ENCODE results near the gene EMC9.
A peak's percentile ranks its signal among the peaks of the same experiment; 100 is the strongest.

EMC9 gene, protein sequence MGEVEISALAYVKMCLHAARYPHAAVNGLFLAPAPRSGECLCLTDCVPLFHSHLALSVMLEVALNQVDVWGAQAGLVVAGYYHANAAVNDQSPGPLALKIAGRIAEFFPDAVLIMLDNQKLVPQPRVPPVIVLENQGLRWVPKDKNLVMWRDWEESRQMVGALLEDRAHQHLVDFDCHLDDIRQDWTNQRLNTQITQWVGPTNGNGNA

DNA sequence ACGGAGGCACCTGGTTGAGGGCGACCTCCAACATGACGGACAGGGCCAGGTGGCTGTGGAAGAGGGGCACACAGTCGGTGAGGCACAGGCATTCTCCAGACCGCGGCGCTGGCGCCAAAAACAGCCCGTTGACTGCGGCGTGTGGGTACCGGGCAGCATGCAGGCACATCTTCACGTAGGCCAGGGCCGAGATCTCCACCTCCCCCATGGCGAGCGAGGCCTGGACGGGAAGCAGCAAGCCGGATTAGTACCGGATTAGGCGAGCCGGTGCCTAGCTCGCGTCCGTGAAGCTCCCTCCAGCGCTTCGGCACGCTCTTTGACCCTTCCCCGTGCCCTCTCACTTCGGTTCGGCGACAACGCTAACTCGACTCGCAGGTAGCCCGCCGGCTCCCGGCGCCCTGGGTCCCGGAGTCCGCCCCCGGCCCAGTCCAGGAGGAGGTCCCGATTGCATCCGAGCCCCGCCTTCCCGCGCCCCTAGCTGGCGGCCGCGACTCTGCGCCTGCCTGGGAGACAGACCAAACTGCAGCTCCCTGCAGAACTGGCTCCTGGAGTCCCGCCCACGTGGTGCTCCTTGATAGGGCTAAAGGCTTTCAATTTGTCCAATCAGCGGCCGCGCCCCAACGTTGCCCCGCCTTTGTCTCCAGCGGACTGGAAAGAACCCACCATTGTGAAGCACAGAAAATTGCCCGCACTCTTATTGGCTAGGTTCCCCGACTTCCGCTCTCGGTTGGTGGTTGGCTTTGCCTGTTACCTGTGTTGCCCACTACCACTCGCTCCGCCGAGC, at the start of gene EMC9:
Gene EMC9 (minus strand): TSS at position 495 of the 784 bp plus-strand sequence. CDS start 287 bp downstream, at position 208.
- DNase-seq (ENCODE audit: low read depth in 2 of 2) = peak; percentile 99 to 100

DNA sequence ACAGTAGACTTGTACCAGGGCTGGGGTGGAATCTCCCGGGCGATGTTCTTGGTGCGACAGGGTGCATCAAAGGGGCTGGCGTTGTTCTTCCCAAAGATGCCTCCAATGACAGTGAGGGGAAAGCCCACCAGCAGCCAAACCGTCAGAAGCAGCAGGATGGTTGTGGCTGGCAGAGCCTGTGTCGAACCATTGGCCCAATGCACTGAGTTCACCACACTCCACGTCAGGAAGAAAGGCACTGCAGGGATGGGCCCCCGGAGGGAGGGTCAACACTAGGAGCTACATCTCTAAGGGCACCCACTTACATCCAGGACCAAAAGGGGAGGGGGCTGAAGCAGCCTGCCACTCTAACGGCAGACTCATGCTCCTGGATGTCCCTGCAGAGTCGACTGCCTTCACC, 49.0 kb upstream of the EMC9 start:
- DNase-seq (ENCODE audit: low read depth in 2 of 2) = no peak

DNA sequence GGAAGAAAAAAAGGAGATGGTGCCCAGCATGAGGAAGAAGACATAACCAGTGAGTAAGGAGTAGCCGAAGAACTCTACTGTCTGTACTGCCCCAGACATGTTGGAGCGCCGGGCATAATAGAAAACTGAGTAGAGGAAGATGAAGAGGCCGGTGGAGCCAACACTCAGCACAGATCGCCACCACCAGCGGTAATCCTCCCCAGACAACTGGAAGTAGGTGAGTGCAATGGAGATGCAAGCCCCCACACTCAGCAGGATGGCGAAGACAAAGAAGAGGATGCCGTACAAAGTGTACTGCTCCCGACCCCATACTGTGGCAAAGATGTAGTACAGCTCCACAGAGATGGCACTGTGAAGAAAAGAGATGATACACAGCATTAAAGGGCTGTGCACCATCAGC, 48.1 kb upstream of the EMC9 start:
- DNase-seq (ENCODE audit: low read depth in 2 of 2) = no peak

DNA sequence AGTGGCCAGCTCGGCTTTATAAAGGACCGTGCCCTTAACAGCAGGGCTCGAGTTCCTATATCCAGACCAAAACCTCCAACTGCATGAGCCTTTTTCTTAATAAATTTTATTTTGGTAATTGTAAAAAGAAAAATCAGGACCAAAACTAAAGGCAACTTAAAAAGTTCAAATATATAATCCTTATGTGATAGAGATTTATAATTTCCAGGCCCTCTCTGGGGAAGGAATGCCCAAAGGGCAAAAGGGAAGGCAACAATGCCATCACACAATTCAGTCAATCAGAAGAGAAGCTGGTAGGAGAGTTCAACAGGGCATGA, 47.6 kb upstream of the EMC9 start:
- no peak for DNase-seq (ENCODE audit: low read depth in 2 of 2)

DNA sequence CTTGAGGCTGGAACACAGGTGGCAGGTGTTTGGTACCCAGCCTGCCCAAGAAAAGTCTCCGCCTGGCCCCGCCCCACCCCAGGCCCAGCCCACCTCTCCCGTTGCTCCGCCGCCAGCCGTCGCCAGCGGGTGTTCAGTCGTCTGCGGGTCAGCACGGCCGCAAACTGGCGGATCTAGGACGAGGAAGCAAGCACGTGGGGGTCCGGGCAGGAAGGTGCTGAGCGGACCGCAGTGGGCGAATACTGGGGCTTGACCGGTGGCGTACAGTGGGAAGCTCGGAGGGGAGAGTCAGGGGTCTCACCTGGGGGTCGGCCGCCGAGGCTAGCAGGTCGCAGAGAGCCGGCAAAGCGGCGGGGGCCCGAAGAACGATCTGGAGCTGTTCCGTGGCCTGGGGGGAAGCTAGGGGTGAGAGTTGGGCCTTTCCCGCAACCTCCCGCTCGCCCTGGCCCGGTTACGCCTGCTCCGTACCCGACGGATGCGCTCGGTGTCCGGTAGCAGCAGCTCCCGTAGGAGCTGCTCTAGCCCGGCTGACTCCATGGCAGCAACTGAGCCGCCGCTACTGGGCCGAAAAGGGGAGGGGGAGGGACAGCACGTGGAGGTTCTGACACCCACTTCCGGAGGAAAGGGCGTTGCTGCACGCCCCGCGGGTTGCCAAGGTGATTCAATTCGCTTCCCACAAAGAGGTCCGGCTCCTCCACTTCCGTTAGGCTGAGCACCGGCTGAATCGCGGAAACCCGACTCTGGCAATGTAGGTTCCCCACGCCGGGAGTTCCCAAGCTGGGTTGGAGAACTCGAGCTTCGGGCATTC, 47.1 kb upstream of the EMC9 start, which contains the start of gene IPO4:
Gene IPO4 (minus strand): TSS at position 566 of the 808 bp plus-strand sequence. CDS start 29 bp downstream, at position 537.
- peak; percentile 94 to 95 for DNase-seq (ENCODE audit: low read depth in 2 of 2)

DNA sequence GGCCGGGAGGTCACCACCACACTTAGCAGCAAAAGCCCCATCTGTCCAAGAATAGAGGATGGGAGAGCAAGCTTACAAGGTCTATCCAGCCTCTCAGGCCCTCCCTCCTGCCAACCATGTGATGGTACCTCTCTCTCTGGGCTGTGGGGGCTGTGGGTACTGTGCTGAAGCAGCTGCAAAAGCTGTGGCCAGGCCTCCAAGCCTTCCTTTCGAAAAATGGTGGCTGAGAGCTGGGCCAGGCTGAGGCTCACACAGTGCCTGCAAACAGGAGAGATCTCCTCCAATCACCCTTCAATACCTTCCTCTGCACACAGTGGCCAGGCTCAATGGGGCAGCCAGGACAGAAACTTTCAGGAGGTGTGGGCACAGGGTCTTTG, 46.1 kb upstream of the EMC9 start:
- DNase-seq (ENCODE audit: low read depth in 2 of 2) = no peak

DNA sequence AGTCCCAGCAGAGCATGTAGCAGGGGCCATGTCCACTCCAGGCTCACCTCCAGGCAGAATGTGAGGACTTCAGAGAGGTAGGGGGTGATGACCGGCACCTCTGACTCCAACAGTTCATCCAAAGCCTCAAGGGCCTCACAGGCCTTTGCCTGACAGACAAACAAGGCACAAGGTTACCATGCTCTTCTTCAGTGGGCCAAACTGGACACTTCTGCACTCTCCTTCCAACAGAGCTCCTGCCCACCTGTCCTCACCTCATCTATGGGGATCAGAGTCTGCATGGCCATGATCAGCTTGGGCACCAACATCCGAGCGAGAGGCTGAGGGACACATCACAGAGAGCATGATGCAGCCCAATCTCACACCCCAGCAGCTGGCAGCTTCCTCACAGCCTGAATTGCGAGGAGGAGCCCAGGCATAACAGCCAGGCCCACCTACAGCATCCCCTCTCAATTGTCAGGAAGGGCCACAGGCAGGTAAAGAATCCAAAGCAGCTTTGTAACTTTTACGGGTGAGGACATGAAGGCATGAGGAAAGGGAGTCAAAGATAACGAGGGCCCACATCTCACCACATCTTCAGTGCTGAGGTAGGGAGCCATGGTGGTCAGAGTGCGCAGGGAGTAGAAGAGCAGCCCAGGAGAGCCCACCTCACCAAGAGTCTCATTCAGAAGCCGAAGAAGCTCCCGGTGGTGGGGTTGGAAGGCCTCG, 45.6 kb upstream of the EMC9 start:
- DNase-seq (ENCODE audit: low read depth in 2 of 2) = no peak

DNA sequence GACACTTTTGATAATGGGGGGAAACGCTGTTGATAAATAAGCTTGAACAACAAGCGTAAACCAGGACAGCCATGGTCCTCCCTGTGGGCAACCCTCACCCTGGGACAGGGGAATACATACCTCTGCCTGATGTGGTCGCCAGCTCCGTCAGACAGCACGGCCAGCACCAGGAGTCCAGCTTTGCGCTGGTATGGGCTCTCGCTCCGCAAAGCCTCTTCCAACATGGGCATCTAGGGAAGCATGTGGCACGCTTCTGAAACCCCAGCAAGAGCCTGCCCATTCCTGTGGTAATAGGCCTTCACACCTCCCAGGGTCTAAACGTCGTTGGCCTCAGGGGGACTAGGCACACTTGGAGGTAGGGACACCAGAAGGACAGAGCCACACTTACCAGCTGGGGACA, 44.4 kb upstream of the EMC9 start:
- DNase-seq (ENCODE audit: low read depth in 2 of 2) = no peak

DNA sequence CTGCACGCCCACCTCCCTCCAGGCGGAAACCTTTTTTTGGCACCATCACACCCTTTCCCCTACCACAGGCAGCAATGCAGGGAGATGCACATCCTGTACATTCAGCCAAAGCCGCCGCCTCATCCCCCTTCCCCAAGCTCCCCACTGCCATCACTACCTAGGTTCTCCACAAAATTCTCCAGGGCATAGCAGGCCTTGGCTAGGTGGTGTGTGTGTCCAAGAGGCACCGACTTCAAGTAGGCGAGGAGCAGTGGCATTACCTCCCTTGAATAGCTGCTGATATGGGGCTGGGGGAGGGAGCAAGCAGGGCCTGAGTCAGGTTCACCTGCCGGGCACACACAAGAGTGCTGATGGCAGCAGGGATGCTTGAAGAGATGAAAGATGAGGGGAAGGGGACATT, 43.6 kb upstream of the EMC9 start:
- no peak for DNase-seq (ENCODE audit: low read depth in 2 of 2)

DNA sequence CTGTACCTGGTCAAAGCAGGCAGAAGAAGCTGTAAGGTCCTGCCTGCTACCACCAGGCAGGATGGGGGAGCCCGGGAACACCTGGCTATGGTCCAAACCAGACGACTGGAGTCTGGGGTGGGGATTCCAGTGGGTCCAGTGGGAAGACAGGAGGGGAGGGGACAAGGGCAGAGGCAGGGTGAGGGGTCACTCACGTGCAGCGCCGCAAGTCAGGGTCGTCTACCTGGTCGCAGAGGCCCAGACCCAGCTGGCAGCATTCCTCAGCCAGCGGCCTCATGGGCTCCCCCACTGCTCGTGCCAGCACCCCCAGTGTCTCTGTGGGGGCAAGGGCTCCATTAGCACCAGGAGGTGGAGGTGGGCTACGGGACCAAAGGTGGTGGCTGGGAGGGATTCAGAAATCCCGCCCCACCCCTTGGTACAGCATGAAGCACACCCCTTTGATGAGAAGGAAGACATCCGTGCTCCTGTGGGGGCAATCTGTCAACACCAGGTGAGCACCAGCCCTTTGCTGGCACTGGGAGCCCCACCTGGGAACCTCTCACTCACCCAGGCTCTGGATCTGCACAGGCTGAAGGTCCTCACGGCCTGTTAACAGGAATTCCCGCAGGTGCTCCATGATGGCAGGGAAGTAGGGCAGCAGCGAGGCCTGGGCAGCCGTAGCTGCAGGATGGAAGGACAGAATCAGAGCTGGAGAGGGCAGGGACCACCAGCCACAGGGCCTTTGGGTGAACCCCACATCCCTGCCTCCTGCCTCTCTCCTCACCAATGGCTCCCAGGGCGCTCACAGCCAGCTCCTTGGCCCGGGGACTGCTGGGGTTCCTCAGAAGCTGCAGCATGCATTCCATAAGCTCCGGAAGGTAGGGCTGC, 42.9 kb upstream of the EMC9 start:
- DNase-seq (ENCODE audit: low read depth in 2 of 2) = no peak

DNA sequence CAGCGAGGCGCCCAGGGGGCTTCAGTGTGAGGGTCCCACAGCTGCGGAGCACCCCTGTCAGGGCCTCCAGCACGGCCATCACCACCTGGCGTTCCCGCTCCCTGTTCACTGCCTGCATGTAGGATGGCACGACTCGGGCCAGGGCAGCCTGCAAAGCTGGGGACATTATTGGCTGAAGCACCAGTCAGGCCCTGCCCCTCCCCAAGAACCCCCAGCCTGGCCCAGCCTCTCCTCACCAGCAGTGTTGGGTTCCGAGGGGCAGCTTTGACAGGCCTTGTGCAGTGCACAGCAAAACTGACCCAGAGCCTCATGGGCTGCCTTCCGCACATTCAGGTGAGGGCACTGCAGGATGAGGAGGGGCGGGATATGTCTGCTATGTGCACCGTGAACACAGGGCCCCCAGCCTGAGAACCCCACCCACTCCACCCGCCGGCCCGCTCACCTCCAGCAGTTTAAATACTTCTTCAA, 41.7 kb upstream of the EMC9 start:
- no peak for DNase-seq (ENCODE audit: low read depth in 2 of 2)

DNA sequence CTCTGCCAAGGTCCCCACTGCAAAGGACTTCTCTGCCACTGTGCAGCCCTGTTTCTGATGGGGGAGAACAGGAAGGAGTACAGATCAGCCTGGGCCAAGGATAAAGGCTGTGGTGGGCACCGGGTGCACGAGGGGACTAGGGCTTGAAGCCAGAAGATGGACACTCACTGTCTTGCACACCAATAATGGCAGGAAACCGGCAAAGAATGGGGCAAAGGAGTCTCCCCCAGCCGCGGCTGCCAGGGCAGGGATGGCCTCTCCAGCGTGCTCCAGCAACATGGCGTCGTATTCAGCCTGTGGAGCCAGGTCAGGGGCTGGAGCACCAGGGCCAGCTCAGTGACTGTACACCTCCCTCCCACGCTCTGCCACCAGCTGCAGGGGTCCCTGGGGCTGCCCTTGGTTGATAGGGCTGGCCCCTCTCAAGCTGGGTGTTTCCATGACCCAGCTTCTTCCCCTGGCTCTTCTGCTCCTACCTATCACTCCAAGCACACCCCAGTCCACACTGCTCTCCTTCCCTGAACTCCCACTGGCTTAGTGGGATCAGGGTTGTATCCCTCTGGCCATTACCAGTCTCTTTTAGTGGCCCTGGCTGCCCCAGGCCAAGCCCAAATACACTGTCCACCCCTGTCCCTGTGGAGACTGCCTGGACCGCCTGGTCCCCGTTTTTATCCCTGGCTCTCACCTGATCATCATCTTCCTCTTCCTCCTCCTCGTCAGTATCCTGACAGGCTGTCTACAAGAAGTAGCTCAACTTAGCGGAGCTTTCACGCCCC, 40.9 kb upstream of the EMC9 start:
- DNase-seq (ENCODE audit: low read depth in 2 of 2) = no peak

DNA sequence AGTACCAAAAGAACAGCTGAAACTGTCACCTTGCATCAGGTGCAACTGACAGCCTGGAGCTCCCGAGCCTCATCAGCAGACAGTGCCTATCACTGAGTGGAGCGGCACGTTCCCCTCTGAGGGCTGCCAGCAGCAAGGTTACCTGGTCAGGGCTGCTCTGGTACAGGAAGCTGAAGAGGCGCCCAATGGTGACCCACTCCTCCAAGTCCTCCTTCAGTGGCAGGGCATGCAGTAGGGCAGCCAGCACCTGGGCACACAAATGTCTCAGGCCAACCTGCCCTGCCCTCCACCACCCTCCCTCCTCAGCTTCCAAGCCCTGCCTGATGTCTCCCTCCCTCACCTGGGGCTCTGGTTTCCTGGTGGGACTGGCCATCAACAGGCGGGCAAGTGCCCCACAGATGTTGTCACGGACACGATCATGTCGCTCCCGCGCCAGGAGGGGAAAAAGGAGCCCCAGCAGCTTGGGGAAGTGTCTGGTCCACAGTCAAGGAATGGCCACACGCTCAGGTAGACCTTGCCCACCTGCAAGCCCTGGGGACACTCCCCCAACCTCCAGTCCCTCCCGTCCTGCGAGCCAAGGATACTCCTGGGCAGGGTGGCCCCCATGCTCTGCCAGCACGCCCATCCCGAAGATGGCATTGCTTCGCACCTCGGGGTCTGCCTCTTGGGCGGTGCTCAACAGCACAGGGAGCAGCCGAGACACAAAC, 40.1 kb upstream of the EMC9 start:
- no peak for DNase-seq (ENCODE audit: low read depth in 2 of 2)

DNA sequence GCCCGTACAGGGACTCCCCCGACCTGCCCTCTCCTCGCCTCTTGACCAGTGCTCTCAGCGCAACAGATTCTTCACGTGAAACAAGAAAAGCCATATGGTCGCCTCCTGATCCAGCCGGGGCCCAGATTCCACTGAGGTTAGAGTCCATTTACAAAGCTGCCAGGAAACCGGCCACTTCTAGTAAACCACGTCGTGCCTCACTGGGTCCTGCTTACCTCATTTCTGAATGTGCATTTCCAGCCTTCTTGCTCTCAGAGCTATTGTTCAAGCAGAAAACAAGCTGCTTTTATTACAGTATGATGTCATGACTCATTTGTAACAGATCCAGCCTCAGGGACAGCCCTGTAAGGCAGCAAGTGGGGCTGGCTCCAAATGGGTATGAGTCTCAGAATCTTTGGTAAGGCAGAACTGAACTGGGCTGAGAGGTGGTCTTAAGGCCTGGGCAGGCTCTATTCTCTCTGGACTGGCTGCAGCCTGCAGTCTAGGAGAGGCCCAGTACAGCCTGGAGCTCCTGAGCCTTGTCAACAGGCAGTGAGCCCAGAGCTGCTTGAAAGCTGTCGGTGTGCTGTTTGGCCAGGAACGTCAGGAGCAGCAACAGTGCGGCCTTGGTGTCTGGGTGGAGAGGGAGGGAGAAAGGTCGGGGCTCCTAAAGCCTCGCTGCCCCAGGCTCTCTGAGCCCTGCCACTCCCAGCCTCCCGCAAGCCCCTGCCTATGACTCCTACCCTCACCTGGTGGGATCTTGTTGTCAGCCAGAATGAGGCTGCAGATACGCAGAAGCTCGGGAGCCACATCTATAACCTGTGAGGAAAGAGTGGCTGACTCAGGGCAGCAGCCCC, 38.8 kb upstream of the EMC9 start:
- DNase-seq (ENCODE audit: low read depth in 2 of 2) = no peak

DNA sequence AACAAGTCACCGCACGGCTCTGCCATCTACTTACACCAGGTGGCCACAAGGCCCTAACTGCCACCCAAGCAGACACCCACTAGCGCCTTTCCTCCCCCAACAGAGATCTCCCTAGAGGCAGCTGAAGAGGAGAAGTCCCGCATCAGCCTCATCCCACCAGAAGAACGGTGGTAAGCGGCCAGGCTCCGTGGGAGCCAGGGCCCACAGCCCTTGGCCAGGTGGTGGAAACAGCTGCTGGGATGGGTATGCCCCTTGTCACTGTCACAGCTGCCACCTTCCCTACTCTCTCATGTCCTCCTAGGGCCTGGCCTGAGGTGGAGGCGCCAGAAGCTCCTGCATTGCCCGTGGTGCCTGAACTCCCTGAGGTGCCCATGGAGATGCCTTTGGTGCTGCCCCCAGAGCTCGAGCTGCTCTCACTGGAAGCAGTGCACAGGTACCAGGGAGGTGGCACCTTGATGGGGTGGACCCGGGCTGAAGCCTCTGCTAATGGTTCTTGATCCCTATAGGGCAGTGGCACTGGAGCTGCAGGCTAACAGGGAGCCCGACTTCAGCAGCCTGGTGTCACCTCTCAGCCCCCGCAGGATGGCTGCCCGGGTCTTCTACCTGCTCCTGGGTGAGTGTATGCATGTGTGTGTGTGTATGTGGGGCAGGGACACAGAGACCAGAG, 38.0 kb upstream of the EMC9 start:
- DNase-seq (ENCODE audit: low read depth in 2 of 2) = no peak

DNA sequence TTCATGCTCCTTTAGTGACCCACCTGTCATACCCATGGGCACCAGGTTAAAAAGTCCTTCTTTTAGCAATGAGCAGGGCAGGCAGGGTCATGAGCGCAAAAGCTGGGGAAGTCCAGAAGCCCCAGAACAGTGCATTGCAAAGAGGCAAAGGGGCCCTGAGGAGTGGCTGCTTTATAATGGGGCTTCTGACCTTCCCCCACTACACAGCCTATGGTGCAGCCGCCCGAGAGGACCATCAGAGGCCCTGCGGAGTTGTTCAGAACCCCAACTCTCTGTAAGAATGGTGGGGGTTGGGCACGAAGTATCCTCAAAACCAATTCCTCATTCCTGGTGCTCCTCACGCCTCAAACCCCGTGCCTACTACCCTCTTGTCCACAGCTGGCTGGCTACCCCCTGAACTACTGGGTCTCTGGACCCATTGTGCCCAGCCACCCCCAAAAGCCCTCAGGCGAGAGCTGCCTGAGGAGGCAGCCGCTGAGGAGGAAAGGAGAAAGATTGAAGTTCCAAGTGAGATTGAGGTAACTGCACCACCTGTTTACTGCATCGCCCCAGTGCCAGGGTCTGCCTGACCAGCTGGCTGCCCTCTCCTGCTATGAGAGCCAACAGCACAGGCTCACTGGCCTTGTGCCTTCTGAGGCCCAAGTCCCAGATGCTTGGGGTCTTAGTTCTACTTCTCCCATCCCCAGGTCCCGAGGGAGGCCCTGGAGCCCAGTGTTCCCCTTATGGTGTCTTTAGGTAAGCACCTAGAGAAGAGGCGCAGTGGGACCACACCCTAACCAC, 37.2 kb upstream of the EMC9 start:
- no peak for DNase-seq (ENCODE audit: low read depth in 2 of 2)

DNA sequence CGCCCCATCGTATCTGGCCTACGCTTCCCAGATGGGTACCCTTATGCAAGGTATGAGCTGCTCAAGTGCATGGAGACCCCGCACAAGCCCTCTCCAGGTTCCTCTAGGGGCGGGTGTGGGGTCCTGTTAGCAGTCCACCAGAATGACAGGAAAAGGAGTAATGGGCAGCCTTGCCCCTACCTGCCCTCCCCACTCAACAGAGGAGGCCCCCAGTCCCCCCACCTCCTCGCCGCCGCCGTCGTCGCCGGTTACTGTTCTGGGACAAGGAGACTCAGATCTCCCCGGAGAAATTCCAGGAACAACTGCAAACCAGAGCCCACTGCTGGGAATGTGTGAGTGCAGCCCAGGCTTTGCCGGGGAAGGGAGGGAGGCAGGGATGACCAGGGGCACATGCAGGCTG, 36.5 kb upstream of the EMC9 start:
- no peak for DNase-seq (ENCODE audit: low read depth in 2 of 2)

Measured in stimulated activated CD4-positive, alpha-beta T cell treated with anti-CD3 and anti-CD28 coated beads, Interleukin-12 subunit alpha, Interleukin-12 subunit beta, amount 100 ng/mL, for 24 hours (primary cell).